CD4-positive, alpha-beta T cell (primary cell): ENCODE data around the gene MAPK7. TPM values are rescaled to one million over a fixed set of nuclear protein-coding genes. Genes with fewer than 3 reads are reported as not detected.

ENCODE experiments used
- ATAC-seq: fragments of 200-7000 bp; cut with Tn5 transposase; one replicate; pipeline ENCODE4 v1.10.0; 2022; ENCODE audit warnings: mild to moderate bottlenecking; ENCODE audit not compliant: poor library complexity
- CTCF ChIA-PET: fragments of 350-600 bp; sonication (Branson Sonifier 250); formaldehyde crosslinking; loops from one replicate; lab custom pipeline; 2021; ENCODE audit warnings: antibody characterized with exemption, inconsistent platforms; lab: Charles Lee
- POLR2A ChIA-PET: fragments of 350-600 bp; sonication (Branson Sonifier 250); formaldehyde crosslinking; loops from one replicate; lab custom pipeline; 2021; ENCODE audit warnings: antibody characterized with exemption, inconsistent platforms; lab: Charles Lee
- DNase-seq, 14 experiments: peaks; one replicate each; pipeline ENCODE4 v3.0.0-alpha.2; 2013 to 2020; ENCODE audit warnings: mixed read lengths in 2 of 14
- H3K27ac ChIP-seq, 2 donors: one replicate each; pipeline versions ENCODE4 v1.5.1 to v1.7.0; 2013; ENCODE audit warnings: low read length in 2 of 2, low read depth in 1 of 2, mild to moderate bottlenecking in 1 of 2
- H3K27me3 ChIP-seq, 2 experiments: 1 replicate in 1 of 2; 2 replicates in 1 of 2; pipeline versions ENCODE4 v1.6.1 to v1.7.0; 2013; ENCODE audit warnings: low read length in 2 of 2, control low read depth in 1 of 2, mild to moderate bottlenecking in 1 of 2, moderate library complexity in 1 of 2; ENCODE audit not compliant: insufficient read depth in 2 of 2, control insufficient read depth in 1 of 2
- H3K36me3 ChIP-seq: one replicate; pipeline ENCODE4 v1.6.1; 2013; ENCODE audit warnings: low read length, control low read depth; ENCODE audit not compliant: insufficient read depth
- H3K4me1 ChIP-seq: one replicate; pipeline ENCODE4 v1.6.1; 2013; ENCODE audit warnings: low read length, control low read depth; ENCODE audit not compliant: insufficient read depth
- H3K4me3 ChIP-seq: one replicate; pipeline ENCODE4 v1.5.1; 2013; ENCODE audit warnings: mild to moderate bottlenecking, low read length, moderate library complexity
- H3K9me3 ChIP-seq, 2 experiments: 1 replicate in 1 of 2; 2 replicates in 1 of 2; pipeline versions ENCODE4 v1.6.1 to v1.7.0; 2013; ENCODE audit warnings: low read length in 2 of 2, mild to moderate bottlenecking in 2 of 2, control low read depth in 1 of 2, moderate library complexity in 1 of 2; ENCODE audit not compliant: control insufficient read depth in 1 of 2, insufficient read depth in 1 of 2
- H3K27ac Mint-ChIP-seq: one replicate; pipeline ENCODE4 v1.8.0; 2020; ENCODE audit warnings: mixed read lengths
- H3K27me3 Mint-ChIP-seq: one replicate; pipeline ENCODE4 v1.8.0; 2021; ENCODE audit warnings: mixed read lengths
- H3K36me3 Mint-ChIP-seq: one replicate; pipeline ENCODE4 v1.8.0; 2021; ENCODE audit warnings: low read depth, mixed read lengths
- H3K4me1 Mint-ChIP-seq: one replicate; pipeline ENCODE4 v1.8.0; 2021; ENCODE audit warnings: low read depth, mixed read lengths
- H3K4me3 Mint-ChIP-seq: one replicate; pipeline ENCODE4 v1.8.0; 2020; ENCODE audit warnings: mild to moderate bottlenecking, mixed read lengths
- H3K9me3 Mint-ChIP-seq: one replicate; pipeline ENCODE4 v1.8.0; 2020; ENCODE audit warnings: mixed read lengths
- intact Hi-C, 2 experiments: fragments of 100-400 bp; cut with DNase I in 1 of 2; cut with micrococcal nuclease in 1 of 2; formaldehyde crosslinking; loops; one replicate each; pipeline versions ENCODE4 v1.15.1 to v1.9.0; 2023 to 2025; cut with DNase I, micrococcal nuclease
- total RNA-seq, 174 experiments: library from RNA in 2 of 174; stranded (reverse) in 2 of 174; gene quantifications; one replicate each; pipeline ENCODE4 v1.2.3 and lab custom pipeline; 2021 to 2026
- TF ChIP-seq, protein P1 (sequence below): fragments of 200-600 bp; IDR thresholded peaks from one replicate; pipeline ENCODE4 v1.8.0; 2022; ENCODE audit warnings: antibody characterized with exemption, mild to moderate bottlenecking

The MAPK7 gene
- total RNA-seq, 2 experiments from 2014 or later: 15.2 to 17.3 TPM

DNA sequence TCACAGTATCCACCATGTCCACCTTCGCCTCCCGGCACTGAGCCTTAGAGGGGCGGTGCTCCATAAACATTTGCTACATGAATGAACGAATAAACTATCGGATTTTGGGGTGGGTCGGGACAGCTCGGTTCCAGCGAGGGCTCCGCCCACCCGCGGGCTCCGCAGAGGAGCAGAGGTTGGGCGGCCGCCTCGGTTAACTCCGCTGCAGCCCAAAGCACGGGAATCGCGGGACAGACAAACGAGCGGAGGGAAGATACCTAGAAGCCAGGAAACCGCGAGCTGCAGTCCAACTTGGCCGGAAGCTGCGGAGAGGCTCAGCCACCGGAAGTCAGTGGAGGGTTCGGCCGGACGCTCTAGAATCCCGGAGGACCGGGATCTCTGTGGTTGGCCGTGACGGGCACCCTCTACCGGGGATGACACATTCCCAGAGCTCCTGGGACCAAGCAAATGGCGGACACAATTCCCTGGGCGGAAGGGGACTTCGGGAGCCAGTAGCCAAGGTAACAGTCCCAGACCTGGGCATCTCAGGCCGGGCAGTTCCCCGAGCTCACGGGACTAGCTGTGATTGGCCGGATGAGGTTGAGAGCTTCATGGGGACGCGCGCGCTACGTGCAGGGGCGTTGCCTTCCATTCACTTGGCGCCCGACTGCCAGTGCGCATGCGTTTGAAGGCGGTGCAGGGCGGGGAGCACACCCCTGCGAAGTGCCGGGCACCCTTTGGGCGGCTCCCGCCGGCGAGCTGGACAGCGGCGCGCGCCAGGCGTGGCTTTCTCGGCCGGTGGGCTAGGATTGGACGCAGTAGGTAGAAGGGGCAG lies 489 bp upstream of the MAPK7 start:
- no peaks in the 10 kb centered on the region for H3K9me3 Mint-ChIP-seq
- peak overlapping the region; percentile 100 for H3K4me3 ChIP-seq
- TF ChIP-seq, protein P1, sequence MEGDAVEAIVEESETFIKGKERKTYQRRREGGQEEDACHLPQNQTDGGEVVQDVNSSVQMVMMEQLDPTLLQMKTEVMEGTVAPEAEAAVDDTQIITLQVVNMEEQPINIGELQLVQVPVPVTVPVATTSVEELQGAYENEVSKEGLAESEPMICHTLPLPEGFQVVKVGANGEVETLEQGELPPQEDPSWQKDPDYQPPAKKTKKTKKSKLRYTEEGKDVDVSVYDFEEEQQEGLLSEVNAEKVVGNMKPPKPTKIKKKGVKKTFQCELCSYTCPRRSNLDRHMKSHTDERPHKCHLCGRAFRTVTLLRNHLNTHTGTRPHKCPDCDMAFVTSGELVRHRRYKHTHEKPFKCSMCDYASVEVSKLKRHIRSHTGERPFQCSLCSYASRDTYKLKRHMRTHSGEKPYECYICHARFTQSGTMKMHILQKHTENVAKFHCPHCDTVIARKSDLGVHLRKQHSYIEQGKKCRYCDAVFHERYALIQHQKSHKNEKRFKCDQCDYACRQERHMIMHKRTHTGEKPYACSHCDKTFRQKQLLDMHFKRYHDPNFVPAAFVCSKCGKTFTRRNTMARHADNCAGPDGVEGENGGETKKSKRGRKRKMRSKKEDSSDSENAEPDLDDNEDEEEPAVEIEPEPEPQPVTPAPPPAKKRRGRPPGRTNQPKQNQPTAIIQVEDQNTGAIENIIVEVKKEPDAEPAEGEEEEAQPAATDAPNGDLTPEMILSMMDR: no peak
- peaks cover 0 to 5% of the 10 kb centered on the region in 2 experiments for H3K9me3 ChIP-seq
- peak overlapping the region; percentile 75 to 93 for H3K27ac ChIP-seq
- ATAC-seq (peak; percentile 87), DNase-seq (peak; percentile 83 to 98 (median 90))
- peaks cover 22% of the 10 kb centered on the region for H3K36me3 ChIP-seq
- peak overlapping the region; percentile 90 for H3K27ac Mint-ChIP-seq
- H3K4me3 Mint-ChIP-seq: peak overlapping the region; percentile 100
- CTCF ChIA-PET: interaction anchor here (0.8 to 1.9 kb wide), 3 partner anchors 15 to 367 kb away, joined by 3 to 62 read pairs (median 5); partner anchors contain the start of gene B9D1
- intact Hi-C loops: loop anchor here (1.0 to 5.0 kb wide), 6 partner anchors 16 to 394 kb away; partner anchors contain the start of genes ALDH3A2 (in 1 of the 2) and B9D1 (in 1 of the 2)
- POLR2A ChIA-PET: interaction anchor here (0.5 to 2.5 kb wide), 20 partner anchors 9 to 1419 kb away, joined by 3 to 58 read pairs (median 5); partner anchors contain the start of genes AKAP10, ALDH3A2, ALKBH5 and B9D1
- peaks cover 11% of the 10 kb centered on the region for H3K4me1 Mint-ChIP-seq
- H3K4me1 ChIP-seq: peaks cover 30% of the 10 kb centered on the region
- no peaks in the 10 kb centered on the region for H3K27me3 Mint-ChIP-seq
- peaks cover 36% of the 10 kb centered on the region for H3K36me3 Mint-ChIP-seq
- no peaks in the 10 kb centered on the region for H3K27me3 ChIP-seq

DNA sequence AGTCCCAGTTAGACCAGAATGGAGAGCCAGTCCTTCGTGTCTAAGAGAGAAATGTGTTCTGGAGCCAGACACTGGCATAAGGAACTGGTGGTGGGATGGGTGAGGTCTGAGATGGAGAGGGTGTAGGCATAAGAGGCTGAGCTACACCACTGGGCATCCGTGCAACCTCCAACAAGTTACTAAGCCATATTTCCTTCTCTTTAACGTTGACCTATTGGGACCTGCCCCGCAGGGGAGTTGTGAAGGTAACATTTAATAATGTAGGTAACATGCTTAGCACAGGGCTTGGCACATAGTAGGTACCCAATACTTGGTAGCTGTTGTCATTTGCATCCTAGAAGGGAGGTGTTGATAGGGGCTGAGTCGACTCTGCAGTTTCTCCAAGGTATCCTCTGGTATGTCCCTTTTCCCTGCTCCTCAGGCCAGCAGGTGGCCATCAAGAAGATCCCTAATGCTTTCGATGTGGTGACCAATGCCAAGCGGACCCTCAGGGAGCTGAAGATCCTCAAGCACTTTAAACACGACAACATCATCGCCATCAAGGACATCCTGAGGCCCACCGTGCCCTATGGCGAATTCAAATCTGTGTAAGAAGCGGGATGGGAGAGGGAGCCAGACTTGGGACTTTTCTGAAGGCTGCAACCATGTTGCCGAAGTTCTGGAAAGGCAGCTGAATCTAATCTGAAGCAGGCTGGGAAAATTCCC lies 1.2 kb downstream of the MAPK7 start:
- Mint-ChIP-seq H3K4me3 (peak overlapping the region; percentile 100), H3K36me3 (peaks cover 51% of the 10 kb centered on the region), H3K27me3 (no peaks in the 10 kb centered on the region), H3K4me1 (peaks cover 11% of the 10 kb centered on the region), H3K27ac (peak overlapping the region; percentile 90), H3K9me3 (no peaks in the 10 kb centered on the region)
- peaks cover 27% of the 10 kb centered on the region for H3K4me1 ChIP-seq
- intact Hi-C loops: loop anchor here (5.0 kb wide), 5 partner anchors 68 to 393 kb away; partner anchors contain the start of gene ALDH3A2 (in 1 of the 2)
- DNase-seq (peak in 1 of 14 experiments; percentile 10), ATAC-seq (no peak)
- H3K27ac ChIP-seq: no peak overlapping the region
- H3K4me3 ChIP-seq: peak overlapping the region; percentile 100
- ChIA-PET CTCF (interaction anchor here (1.5 kb wide), 1 partner anchor 17 kb away, joined by 5 read pairs; the partner anchor contains the start of gene B9D1), POLR2A (interaction anchor here (2.5 kb wide), 1 partner anchor 17 kb away, joined by 58 read pairs; the partner anchor contains the start of gene B9D1)
- H3K27me3 ChIP-seq: no peaks in the 10 kb centered on the region
- peaks cover 31% of the 10 kb centered on the region for H3K36me3 ChIP-seq
- TF ChIP-seq, protein P1: no peak
- peaks cover 0 to 5% of the 10 kb centered on the region in 2 experiments for H3K9me3 ChIP-seq
